GM12874 (cell line): ENCODE results near the gene GABRB1.

Source experiments
- CTCF ChIP-seq: IDR thresholded peaks from 2 replicates; pipeline ENCODE4 v1.5.1; 2011; ENCODE audit warnings: low read depth, mild to moderate bottlenecking, control low read depth, low read length, moderate library complexity; ENCODE audit not compliant: insufficient read depth

GABRB1 gene

GRCh38 chr4:47468706-47469365 lies 437.5 kb downstream of the GABRB1 start:
- TF ChIP-seq CTCF = no peak

- TF ChIP-seq CTCF = no peak
Measured at GRCh38 chr4:47469951-47470350, 438.6 kb downstream of the GABRB1 start.

GRCh38 chr4:47471064-47471463 lies 439.7 kb downstream of the GABRB1 start:
- TF ChIP-seq CTCF = no peak

GRCh38 chr4:47471591-47471990 lies 440.2 kb downstream of the GABRB1 start:
- no peak for TF ChIP-seq CTCF

- no peak for TF ChIP-seq CTCF
Measured at GRCh38 chr4:47473141-47473750, 441.9 kb downstream of the GABRB1 start.

- TF ChIP-seq CTCF = no peak
Measured at GRCh38 chr4:47474799-47475198, 443.4 kb downstream of the GABRB1 start.

GRCh38 chr4:47475411-47475810 lies 444.0 kb downstream of the GABRB1 start:
- TF ChIP-seq CTCF = no peak
